Measurements from ENCODE around the gene MYRFL.

- TF ChIP-seq POLR2A (IDR thresholded peaks at IDR 0.05; ENCODE audit: low read length) (no peak), GATA1 (IDR thresholded peaks at IDR 0.05; ENCODE audit: low read depth, low read length) (no peak)
Observed at GRCh38 chr12:69903548-69903947, 78.5 kb downstream of the MYRFL start.
